ENCODE measurements around the gene TRPC6.

The TRPC6 gene

DNA sequence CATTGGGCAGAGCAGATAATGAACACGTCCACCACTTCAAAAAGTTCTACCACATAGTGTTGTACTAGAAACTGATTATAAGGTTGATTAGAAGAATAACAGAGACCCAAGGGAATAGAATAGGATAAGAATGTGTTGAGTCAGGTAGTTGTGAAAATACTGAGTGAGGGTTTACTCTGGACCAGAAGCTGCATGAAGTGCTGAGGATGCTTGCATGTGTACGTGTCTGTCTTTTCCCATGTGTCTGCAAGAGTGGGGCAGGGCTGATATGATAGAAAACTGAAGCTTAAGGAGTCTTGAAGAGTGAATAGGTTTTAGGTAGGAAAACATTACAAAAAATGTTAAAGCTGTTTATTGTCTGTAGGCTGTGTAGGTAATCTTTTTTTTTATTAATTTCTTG is 20.6 kb downstream of the TRPC6 start:
- no peak overlapping the region for H3K4me3 Mint-ChIP-seq
- no peaks in the 10 kb centered on the region for H3K36me3 Mint-ChIP-seq
- no peaks in the 10 kb centered on the region for H3K9me3 Mint-ChIP-seq
- no peak overlapping the region for H3K27ac Mint-ChIP-seq
- H3K4me1 Mint-ChIP-seq: no peaks in the 10 kb centered on the region
- no peaks in the 10 kb centered on the region for H3K27me3 Mint-ChIP-seq

DNA sequence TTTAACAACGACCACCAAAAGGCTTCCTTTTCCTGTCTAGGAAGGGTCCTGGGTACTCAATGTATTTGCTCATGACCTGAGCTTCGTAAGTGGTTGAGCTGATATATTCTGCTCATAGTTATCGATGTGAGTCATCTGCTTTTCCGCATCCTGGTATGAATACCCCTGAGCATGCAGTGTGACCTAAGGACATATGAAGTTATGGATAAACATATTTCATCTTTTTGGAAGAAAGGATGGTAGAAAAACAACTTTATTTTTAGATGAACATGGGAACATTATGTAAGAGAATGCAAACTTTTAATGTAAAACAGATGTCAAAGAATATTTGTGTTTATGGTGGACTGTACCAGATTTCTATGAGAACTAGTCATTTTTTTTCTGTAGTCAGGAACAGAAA is 28.4 kb downstream of the TRPC6 start:
- Mint-ChIP-seq H3K27ac (no peak overlapping the region), H3K9me3 (no peaks in the 10 kb centered on the region), H3K36me3 (no peaks in the 10 kb centered on the region)

DNA sequence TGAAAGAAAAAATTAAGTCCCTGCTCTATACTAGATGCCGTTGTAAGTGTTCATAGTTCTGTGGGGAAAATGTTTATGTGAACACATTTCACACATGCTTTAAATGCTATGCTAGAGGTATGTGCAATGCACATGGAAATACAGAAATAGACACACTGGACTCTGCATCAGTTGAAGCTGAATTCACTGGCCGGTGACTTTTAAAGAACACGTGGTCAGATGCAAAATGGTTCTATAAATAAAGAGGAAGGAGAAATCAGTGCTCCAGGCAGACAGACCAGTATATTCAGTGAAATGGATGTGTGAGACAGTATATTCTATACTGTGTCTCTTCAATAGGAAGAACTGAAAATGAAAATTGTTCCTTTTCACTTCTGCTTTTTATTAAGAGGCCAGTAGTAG is 29.9 kb downstream of the TRPC6 start:
- H3K36me3 Mint-ChIP-seq: no peaks in the 10 kb centered on the region
- no peak overlapping the region for H3K4me3 Mint-ChIP-seq
- no peaks in the 10 kb centered on the region for H3K4me1 Mint-ChIP-seq
- H3K27ac Mint-ChIP-seq: no peak overlapping the region
- H3K9me3 Mint-ChIP-seq: no peaks in the 10 kb centered on the region
- no peaks in the 10 kb centered on the region for H3K27me3 Mint-ChIP-seq

More for the DNA sequence above, 28.4 kb downstream of the TRPC6 start:
- Mint-ChIP-seq H3K4me1 (no peaks in the 10 kb centered on the region), H3K4me3 (no peak overlapping the region), H3K27me3 (no peaks in the 10 kb centered on the region)

DNA sequence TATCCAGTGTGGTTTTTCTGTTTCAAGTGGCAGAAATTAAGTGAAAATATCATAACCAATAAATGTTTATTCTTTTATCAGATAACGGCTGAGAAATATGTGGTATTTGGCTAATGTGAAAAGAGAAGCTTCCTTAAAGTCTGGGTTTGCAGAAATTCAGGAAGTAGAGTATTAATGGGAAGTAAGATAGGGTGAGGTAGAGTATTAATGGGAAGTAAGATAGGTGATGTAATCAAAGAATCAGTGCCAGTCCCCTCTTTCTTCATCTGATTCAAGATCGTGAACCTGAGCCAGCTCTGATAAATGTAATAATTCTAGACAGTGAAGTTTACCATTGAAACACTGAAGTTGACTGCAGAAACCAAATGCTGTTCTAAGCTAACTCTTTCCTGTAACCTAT is 30.9 kb downstream of the TRPC6 start:
- Mint-ChIP-seq H3K4me1 (no peaks in the 10 kb centered on the region), H3K27me3 (no peaks in the 10 kb centered on the region), H3K27ac (no peak overlapping the region), H3K4me3 (no peak overlapping the region), H3K36me3 (no peaks in the 10 kb centered on the region), H3K9me3 (no peaks in the 10 kb centered on the region)

DNA sequence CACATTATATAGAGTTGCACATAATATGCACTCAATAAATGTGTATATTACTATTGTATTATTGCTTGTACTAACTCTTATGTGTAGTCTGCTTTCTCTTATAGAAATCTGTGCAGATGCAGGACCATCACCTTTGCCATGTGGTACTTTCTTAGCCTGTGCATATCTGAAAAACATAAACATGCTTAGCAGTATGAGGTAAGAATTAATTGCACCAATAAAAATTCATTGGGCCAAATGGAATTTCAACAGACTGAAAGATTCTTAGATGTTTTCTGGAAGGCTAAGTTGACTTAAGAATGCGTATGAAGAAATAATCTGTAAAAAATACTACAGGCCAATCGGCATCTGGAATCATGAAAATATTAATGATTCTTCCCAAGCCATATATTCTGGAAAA is 55.3 kb downstream of the TRPC6 start:
- H3K27me3 Mint-ChIP-seq: no peaks in the 10 kb centered on the region
- H3K27ac Mint-ChIP-seq: no peak overlapping the region
- H3K36me3 Mint-ChIP-seq: no peaks in the 10 kb centered on the region
- H3K9me3 Mint-ChIP-seq: peaks cover 7% of the 10 kb centered on the region
- no peak overlapping the region for H3K4me3 Mint-ChIP-seq
- no peaks in the 10 kb centered on the region for H3K4me1 Mint-ChIP-seq

DNA sequence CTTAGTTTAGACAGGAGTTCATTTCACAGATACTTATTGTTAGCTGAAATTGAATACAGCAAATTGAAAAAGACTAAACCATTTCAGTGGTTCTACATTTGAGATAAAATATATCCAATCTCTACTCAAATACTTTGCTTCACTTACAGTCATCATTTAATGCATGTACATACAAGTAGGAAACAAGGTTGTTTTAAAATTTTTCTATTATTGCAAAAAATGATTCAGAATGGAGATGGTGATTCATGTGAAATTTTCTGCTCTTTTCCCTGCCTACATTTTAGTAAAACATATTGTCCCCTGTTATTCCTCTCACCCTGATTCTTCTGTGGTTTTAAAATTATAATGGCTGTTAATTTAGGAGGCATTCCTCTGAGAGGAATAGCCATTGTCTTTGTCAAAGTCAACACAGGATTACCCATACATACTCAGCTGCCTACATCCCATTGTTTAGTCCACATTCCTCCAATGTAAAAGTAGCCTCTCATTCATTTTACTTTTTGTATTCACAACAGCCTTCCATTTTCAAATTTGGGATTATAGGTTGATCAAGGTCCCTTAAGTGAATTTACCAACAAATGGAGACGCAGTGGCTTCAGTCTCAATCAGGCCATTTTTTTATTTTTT is 60.1 kb downstream of the TRPC6 start:
- Mint-ChIP-seq H3K4me1 (no peaks in the 10 kb centered on the region), H3K27ac (no peak overlapping the region), H3K4me3 (no peak overlapping the region), H3K27me3 (no peaks in the 10 kb centered on the region), H3K36me3 (no peaks in the 10 kb centered on the region), H3K9me3 (peaks cover 3% of the 10 kb centered on the region)

DNA sequence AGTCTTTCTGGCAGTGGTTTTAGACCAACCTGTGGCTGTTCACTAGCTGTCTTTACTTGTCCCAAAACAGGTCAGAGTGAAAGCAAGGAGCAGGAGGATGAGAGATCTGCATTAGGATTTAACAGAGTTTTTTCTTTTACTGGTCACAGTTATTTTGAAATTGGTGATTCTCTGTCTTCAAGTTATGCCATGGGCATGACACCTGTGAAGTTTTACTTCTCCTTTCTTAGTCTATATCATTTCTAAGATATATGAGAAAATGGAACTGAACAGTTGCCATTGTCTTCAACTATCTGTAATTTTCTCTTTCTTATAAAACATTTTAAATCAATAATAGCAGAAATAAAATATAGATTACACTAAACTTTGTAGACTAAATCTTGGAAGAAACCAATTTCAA is 60.6 kb downstream of the TRPC6 start:
- Mint-ChIP-seq H3K36me3 (no peaks in the 10 kb centered on the region), H3K27me3 (no peaks in the 10 kb centered on the region), H3K4me3 (no peak overlapping the region), H3K4me1 (no peaks in the 10 kb centered on the region), H3K9me3 (peaks cover 3% of the 10 kb centered on the region), H3K27ac (no peak overlapping the region)

DNA sequence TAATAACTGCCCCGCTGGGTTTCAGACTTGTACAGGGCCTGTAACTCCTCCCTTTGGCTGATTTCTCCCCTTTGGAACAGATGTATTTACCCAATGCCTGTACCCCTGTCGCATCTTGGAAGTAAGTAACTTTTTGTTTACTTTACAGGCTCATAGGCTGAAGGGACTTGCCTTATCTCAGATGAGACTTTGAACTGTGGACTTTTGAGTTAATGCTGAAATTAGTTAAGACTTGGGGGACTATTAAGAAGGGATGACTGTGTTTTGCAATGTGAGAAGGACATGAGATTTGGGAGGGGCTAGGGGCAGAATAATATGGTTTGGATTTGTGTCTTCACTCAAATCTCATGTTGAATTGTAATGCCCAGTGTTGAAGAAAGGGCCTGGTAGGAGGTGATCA is 62.0 kb downstream of the TRPC6 start:
- Mint-ChIP-seq H3K4me3 (no peak overlapping the region), H3K27ac (no peak overlapping the region), H3K4me1 (no peaks in the 10 kb centered on the region), H3K9me3 (peaks cover 3% of the 10 kb centered on the region), H3K36me3 (no peaks in the 10 kb centered on the region), H3K27me3 (no peaks in the 10 kb centered on the region)

DNA sequence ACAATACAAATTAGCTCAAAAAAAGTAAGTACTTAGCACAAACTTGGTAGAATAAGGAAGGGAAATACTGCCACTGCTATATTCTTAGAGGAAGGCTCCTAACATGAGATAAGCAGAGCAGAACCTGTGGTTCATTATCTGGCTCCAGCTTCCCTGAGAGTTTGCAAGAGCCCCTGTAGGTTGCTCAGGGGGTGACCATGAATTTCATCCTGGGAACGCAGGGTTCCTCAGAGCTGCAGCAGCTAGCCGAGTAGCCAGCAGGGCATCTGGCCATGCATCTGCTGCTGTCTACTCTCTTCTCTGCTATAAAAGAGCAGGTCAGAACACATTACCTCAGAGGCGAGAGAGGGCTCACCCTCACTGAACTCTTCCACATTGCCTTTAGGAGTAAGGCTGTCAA is 67.3 kb downstream of the TRPC6 start:
- Mint-ChIP-seq H3K9me3 (no peaks in the 10 kb centered on the region), H3K4me3 (no peak overlapping the region), H3K36me3 (no peaks in the 10 kb centered on the region), H3K27me3 (no peaks in the 10 kb centered on the region), H3K27ac (no peak overlapping the region), H3K4me1 (no peaks in the 10 kb centered on the region)

DNA sequence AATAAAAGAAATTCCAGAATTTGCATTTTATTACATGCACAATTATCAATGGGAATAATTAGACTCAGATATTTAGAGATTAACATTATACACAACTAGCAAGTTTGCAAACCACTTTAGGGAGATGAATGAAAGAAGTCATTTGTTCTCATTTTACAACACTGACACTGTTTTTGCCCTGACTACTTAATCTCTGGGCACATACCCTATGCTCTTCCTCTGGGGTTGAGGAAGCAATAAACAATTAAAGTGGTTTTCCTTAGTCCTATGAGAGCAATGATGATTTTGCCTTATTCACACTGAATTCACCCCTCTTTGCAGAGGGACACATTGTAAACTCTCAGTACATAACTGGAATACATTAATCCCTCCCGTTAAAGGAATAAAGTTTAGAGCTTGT is 72.7 kb downstream of the TRPC6 start:
- Mint-ChIP-seq H3K9me3 (peaks cover 7% of the 10 kb centered on the region), H3K4me1 (no peaks in the 10 kb centered on the region), H3K27ac (no peak overlapping the region)

DNA sequence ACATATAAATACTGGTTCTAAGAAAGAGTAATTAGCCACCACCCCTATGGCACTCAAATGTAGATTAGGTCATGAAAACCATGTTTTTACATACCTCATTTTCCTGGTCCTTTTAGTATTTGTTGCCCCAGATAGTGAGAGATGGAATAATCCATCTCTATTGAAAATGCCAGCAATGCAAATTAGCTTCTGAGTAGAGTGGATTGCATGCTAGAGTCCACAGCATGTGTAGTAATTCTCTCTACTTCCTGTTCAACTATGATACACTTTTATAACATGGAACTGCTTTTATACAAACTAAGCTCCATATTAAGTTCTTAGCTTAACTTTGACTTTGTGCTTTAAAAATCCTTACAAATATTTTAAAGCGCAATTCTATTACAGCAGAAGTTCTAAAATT is 73.2 kb downstream of the TRPC6 start:
- Mint-ChIP-seq H3K4me3 (no peak overlapping the region), H3K27me3 (no peaks in the 10 kb centered on the region), H3K4me1 (no peaks in the 10 kb centered on the region), H3K9me3 (peaks cover 7% of the 10 kb centered on the region), H3K27ac (no peak overlapping the region), H3K36me3 (no peaks in the 10 kb centered on the region)

More for the DNA sequence above, 72.7 kb downstream of the TRPC6 start:
- no peak overlapping the region for H3K4me3 Mint-ChIP-seq
- no peaks in the 10 kb centered on the region for H3K36me3 Mint-ChIP-seq
- no peaks in the 10 kb centered on the region for H3K27me3 Mint-ChIP-seq

DNA sequence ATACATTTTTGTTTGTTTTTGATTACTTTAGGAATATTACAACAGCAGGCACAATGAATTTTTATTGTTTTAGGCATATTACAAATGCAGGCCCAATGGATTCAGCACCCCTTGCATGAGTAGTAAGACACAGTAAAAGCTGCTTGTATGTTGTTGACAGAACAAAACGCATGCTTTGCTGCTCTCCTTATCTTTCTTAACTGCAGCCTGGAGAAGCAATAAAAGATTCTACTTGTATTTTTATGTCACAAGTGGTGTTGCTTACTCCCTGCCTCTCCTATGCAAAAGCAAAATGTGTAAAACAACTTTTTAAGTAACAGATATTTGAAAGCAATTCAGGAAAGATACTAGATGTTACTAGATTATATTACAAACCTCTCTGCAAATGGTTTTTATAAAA is 73.9 kb downstream of the TRPC6 start:
- H3K27me3 Mint-ChIP-seq: no peaks in the 10 kb centered on the region
- H3K4me1 Mint-ChIP-seq: no peaks in the 10 kb centered on the region
- H3K9me3 Mint-ChIP-seq: peaks cover 13% of the 10 kb centered on the region
- no peak overlapping the region for H3K4me3 Mint-ChIP-seq
- H3K27ac Mint-ChIP-seq: no peak overlapping the region
- no peaks in the 10 kb centered on the region for H3K36me3 Mint-ChIP-seq

DNA sequence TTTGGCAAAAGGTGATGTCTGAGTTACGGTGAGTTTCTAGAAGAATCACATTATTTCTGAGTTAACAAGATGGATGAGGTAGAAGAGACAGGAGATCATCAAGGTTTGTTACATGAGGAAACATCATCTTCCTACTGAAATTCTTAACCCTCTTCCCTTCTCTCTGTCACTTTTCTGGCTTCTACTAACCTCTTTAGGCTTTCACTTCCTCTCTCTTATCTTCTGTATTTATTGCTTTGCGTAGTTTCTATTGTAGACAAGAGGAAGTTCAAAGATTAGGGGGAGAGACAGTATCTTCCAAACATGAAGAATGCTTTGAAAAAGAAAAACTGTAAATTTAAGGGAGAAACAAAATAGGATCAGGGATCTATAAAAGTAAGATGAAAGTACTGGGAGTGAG is 75.4 kb downstream of the TRPC6 start:
- no peaks in the 10 kb centered on the region for H3K27me3 Mint-ChIP-seq
- H3K36me3 Mint-ChIP-seq: no peaks in the 10 kb centered on the region
- H3K27ac Mint-ChIP-seq: no peak overlapping the region
- H3K9me3 Mint-ChIP-seq: peaks cover 13% of the 10 kb centered on the region
- H3K4me1 Mint-ChIP-seq: no peaks in the 10 kb centered on the region
- no peak overlapping the region for H3K4me3 Mint-ChIP-seq

DNA sequence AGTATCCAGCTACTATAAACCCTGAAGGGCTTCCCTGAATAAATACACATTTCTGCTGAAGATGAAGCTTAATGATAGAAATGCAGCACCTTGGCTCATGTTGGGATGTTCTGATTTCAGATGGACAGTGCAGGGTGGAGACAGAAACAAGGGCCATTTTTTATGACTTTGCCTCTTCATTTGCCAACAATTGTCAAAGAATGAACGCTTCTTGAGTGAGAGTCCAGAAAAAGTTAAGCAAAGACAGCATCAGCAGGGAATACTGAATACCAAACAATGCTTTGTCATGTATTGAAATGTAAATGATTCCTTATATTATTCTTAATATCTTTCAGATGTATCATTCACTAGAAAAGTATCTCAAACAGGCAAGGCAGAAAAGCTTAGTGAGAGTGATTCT is 84.9 kb downstream of the TRPC6 start:
- Mint-ChIP-seq H3K27me3 (no peaks in the 10 kb centered on the region), H3K9me3 (no peaks in the 10 kb centered on the region), H3K27ac (no peak overlapping the region), H3K4me3 (no peak overlapping the region), H3K4me1 (no peaks in the 10 kb centered on the region), H3K36me3 (no peaks in the 10 kb centered on the region)

DNA sequence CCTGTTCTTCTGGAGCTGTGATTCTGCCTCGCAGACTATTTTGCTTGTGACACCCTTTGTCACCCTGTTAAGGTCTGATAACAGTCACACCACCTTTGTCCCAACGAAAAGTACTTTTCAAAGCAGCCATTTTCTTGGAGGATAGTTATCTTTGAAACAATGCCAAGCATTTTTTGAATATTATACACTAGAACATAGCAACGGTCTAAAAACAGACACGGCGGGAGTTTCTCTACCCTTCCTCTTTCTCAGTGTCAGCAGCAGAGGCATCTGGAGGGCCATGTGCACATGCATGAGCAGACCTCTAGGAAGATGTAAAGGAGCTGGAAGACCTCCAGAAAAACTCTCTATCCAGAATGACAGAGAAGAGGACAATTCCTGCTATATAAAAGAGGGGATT is 86.5 kb downstream of the TRPC6 start:
- Mint-ChIP-seq H3K27ac (no peak overlapping the region), H3K9me3 (no peaks in the 10 kb centered on the region), H3K4me1 (no peaks in the 10 kb centered on the region), H3K4me3 (no peak overlapping the region), H3K27me3 (no peaks in the 10 kb centered on the region), H3K36me3 (no peaks in the 10 kb centered on the region)

DNA sequence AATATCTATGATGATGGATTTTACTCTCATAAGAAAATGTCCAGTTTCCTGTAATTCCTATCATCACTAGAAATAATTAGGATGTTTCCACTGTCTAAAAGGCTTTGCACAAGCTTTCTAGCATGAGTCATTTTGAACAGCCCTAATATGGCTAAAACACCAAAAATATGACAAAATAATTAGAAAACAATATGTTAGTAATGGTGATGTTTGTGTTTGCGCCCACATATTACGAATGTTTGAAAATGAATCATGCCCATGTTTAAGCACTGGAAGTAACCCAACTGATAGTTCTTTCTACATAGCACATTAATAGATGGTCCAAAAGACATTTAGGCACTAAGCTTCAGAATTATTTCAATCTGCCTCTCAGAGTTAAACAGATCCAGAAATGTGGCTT is 96.0 kb downstream of the TRPC6 start:
- peaks cover 8% of the 10 kb centered on the region for H3K9me3 Mint-ChIP-seq
- H3K27me3 Mint-ChIP-seq: no peaks in the 10 kb centered on the region
- H3K36me3 Mint-ChIP-seq: no peaks in the 10 kb centered on the region
- no peak overlapping the region for H3K4me3 Mint-ChIP-seq
- H3K4me1 Mint-ChIP-seq: no peaks in the 10 kb centered on the region
- no peak overlapping the region for H3K27ac Mint-ChIP-seq

DNA sequence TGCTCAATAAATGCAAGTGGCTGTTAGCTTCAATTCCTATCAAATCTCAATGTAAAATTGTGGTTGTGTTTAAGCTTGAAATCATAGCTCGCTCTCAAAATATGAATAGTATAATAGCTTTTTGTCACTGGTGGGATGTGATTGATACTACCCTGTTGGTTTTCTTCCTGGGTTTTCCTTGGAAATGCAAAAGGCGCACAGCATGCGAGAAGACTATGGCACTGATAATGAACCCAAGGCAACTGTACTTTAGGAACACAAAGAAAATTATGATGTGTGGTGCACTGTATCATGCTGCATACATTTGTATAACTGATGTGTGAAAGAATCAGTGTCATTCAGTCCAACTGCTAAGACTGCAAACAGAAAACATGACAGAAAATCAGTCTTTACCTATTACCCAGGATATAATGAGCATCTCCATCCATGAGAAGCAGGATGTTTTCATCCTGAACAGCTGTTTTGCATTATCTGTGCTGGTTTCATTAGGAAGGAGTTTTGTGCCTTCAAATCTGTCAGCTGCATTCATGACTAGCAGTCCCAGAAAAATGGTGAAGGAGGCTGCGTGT is 101.2 kb downstream of the TRPC6 start:
- H3K27ac Mint-ChIP-seq: no peak overlapping the region
- H3K4me1 Mint-ChIP-seq: no peaks in the 10 kb centered on the region
- no peaks in the 10 kb centered on the region for H3K27me3 Mint-ChIP-seq
- H3K9me3 Mint-ChIP-seq: peaks cover 5% of the 10 kb centered on the region
- H3K4me3 Mint-ChIP-seq: no peak overlapping the region
- H3K36me3 Mint-ChIP-seq: no peaks in the 10 kb centered on the region
